KG1 (cell line): ENCODE results near the gene PRDM16.

Source experiments
- DNase-seq: peaks from one replicate; lab custom pipeline; 2025; lab: John Stamatoyannopoulos, UW

PRDM16 gene

DNA sequence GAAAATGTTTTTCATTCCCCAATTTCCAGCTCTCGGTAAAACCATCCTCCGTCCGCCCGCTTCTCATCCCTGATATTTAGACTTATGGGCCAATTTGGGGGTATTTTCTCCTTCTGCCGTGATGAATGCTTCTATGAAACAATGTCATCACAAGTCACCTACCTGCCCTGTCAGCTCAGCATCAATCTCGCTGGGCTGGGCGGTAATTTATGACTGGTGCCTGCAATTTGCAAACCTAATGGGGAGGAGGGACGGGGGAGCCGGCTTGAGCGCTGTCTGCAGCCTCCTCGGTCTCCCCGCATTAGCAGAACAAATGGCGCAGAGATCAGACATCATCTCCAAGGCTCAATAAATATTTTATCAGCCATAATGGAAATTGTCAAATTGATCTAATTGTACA is 72.1 kb downstream of the PRDM16 start:
- DNase-seq = no peak

GRCh38 chr1:3141836-3142235 is 72.8 kb downstream of the PRDM16 start:
- DNase-seq = no peak

DNA sequence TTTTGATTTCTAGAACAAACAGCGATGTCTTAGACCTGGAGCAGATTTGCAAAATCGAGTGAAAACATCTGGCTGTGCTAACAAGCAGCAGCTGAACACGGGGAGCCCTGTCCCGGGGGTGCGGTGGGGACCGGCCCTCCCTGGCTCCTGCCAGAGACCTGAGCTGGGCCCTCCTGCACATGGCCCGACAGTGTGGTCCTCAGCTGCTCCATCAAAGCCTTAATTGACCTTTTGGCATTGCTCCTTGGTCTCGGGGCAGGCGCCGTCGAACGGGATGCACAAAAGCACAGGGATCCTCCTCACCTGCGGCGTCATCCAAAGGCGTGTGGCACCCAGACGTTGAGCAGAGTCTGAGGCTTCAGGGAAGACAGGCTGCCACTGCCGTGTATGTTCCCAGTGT is 73.2 kb downstream of the PRDM16 start:
- no peak for DNase-seq

DNA sequence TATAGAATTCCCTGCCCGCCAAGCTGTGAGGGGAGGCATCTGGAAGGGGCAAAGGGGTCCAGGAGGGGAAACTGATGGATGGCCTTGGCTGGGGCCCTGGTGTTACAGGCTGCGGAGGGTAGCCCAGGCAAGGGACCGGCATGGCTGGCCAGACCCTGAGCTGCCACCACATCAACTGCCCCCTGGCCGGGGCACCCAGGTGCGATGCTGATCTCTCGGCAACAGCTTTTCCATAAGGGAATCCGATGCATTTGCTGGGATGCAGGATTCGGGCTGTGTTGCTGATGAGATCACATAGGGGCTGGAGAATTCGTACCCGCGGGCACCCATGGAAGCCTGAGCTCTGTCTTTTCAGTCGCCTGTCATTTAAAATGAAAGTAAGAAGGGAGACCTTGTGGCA is 73.7 kb downstream of the PRDM16 start:
- no peak for DNase-seq

- DNase-seq = no peak
These were observed 76.7 kb downstream of the PRDM16 start for GRCh38 chr1:3145532-3146325.

DNA sequence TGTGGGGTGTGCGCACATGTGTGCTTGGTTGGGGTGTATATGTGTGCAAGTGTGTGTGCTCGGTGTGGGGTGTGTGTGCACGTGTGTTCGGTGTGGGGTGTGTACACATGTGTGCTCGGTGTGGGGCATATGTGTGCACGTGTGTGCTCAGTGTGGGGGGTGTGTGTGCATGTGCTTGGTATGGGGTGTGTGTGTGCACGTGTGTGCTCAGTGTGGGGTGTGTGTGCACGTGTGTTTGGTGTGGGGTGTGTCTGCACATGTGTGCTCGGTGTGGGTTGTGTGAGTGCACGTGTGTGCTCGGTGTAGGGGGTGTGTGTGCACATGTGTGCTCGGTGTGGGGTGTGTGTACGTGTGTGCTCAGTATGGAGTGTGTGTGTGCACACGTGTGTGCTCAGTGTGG is 77.5 kb downstream of the PRDM16 start:
- no peak for DNase-seq

DNA sequence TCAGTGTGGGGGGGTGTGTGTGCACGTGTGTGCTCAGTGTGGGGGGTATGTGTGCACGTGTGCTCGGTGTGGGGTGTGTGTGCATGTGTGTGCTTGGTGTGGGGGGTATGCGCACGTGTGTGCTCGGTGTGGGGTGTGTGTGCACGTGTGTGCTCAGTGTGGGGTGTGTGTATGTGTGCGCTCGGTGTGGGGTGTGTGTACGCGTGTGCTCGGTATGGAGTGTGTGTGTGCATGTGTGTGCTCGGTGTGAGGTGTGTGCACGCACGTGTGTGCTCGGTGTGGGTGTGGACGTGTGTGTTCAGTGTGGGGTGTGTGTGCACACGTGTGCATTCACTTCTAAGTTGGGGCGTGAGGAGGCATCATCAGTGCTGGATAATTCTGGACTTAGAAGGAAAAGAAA is 77.9 kb downstream of the PRDM16 start:
- no peak for DNase-seq

DNA sequence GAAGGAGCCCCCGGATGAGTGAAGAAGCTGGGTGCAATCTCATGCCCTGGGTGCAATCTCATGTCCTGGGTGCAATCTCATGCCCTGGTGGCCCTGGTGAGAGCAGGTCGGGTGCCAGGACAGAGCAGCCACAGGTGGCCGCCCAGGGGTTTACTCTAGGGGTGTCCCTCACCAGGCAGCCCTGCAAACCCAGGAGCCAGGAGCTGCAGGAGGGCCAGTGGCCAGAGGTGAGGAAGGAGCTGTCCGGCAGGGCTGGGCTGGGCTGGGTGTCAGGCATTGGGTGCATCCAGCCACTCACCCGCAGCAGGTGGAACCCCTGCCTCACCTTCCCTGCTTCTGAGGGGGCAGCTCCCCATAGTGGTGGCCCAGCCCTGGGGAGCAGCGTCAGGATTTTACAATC is 79.2 kb downstream of the PRDM16 start:
- no peak for DNase-seq

DNA sequence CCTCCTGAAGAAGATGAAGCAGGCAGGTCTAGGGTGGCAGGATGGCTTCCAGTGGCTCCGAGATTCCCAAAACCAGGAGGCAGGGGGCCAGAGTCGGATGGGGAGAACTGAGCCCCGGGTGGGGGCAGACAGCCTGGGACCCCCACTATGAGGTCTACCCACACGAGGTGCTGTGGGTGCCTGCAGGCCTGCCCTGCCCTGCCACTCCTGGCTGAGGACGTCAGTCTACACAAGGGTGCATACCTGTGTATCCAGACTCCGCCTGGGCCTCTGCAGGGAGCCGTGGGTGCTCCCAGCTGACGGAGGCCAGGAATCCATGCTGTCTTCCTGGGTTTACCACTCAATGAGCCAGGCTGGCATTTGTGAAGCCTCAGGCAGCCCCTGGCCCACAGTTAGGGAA is 80.3 kb downstream of the PRDM16 start:
- no peak for DNase-seq

- DNase-seq = no peak
These were observed 82.5 kb downstream of the PRDM16 start for GRCh38 chr1:3151456-3151855.

- DNase-seq = no peak
These were observed 83.1 kb downstream of the PRDM16 start for GRCh38 chr1:3152143-3152542.

DNA sequence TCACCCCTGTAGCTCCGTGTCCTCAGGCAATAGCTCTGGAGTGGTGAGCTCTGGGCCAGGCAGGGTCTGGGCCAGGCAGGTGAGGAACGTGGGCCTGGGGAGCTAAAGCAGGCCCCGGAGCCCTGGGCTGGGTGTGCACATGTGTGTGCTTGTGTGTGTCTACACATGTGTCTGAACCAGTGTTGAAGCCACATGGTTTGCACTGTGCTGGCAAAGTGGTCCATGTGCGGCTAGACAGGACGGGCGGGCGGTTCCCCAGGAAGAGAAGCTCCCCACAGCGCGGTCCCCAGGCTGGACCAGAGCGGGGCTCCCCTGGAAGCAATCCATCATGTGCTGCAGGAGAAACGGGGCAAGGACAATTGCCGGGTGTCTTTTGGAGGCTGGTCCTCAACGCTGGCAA is 84.2 kb downstream of the PRDM16 start:
- DNase-seq = no peak

- no peak for DNase-seq
These were observed 85.1 kb downstream of the PRDM16 start for GRCh38 chr1:3153902-3154795.

- no peak for DNase-seq
These were observed 86.3 kb downstream of the PRDM16 start for GRCh38 chr1:3155056-3155925.

DNA sequence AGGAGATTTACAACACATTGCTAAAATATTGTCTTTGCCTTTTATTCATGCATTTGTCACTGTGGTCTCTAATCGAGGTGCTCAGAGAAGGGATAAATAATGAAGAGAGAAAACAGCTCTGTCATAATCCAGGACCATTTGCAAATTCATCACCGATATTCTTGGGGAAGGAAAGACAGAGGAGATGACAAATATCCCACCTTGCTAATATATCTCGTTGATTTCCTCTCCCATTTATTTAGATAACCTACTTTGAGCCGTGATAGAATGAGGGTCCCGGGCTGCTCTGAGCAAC is 86.9 kb downstream of the PRDM16 start:
- no peak for DNase-seq

GRCh38 chr1:3156936-3157335 is 87.9 kb downstream of the PRDM16 start:
- no peak for DNase-seq

DNA sequence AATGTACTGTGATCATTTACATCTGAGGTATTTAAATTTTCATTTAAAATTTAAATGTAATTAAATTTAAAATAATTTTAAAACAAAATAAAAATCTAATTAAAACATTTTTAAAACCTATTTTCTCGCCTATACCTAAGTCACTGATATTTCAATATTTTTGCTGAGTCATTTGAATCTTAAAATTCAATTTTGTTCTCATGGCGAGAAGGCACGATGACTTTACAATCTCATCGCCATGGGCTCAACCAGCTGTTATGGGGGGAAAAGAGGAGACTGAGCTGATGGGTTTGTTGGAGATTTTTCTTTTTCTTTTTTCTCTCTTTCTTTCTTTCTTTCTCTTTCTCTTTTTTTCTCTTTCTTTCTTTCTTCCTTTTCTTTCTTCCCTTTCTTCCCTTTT is 89.3 kb downstream of the PRDM16 start:
- DNase-seq = no peak

DNA sequence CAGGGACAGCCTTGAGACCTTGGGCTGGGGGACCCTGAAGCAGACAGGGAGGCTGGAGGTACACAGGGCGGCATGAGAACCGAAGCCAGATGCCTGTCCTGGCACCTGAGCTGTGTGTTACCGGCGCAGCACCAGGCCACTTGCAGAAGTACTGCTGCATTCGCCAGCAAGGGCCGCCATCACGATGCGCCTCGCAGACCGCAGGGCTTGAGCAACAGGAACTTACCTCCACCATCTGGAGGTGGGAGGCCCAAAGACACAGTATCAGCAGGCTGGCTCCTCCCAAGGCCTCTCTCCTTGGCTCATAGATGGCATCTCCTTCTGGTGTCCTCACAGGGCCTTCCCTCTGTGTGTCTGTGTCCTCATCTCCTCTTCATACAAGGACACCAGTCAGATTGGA is 90.1 kb downstream of the PRDM16 start:
- no peak for DNase-seq

- DNase-seq = no peak
These were observed 91.0 kb downstream of the PRDM16 start for GRCh38 chr1:3159996-3160395.

DNA sequence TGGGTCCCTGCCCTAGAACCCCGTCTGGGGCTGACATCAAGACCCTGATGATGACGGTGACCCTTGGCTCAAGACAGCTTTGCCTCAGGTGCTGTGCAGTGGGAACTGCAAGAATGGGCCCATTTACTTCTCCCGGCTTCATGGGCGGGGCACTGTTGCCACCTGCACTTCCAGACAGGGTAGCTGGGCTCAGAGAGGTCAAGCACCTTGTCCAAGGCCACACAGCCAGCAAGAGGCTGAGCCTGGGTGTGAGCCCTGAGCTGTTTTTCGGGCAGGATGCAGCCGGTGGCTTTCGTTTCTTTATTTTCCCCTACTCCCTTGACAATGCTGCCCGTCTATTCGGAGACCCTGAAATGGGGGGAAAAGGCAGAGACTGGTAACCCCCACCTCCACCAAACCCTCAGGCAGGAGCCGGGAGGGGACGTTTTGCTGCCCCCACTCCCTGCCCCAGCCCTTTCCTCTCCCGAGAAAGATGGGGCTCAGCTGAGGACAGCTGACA is 91.7 kb downstream of the PRDM16 start:
- DNase-seq = no peak

GRCh38 chr1:3161176-3161840 is 92.3 kb downstream of the PRDM16 start:
- no peak for DNase-seq
